GM12864 (cell line): ENCODE measurements around the gene CSNK1A1.
"Not testable (repeated sequence)": the region's sequence is repeated elsewhere in the genome, so short reads cannot be mapped to it uniquely, and the experiment has no call there.

Source experiments
- DNase-seq: peaks from one replicate; pipeline ENCODE4 v3.0.0-alpha.2; 2011; ENCODE audit warnings: low read depth
- H3K4me3 ChIP-seq: 2 replicates; pipeline ENCODE4 v1.5.1; 2011; ENCODE audit warnings: mild to moderate bottlenecking, low read depth, low read length, control low read depth
- TF ChIP-seq, protein P1 (sequence below): IDR thresholded peaks from 2 replicates; pipeline ENCODE4 v1.5.1; 2011; ENCODE audit warnings: low read depth, mild to moderate bottlenecking, moderate library complexity, low read length, control low read depth, inconsistent platforms; ENCODE audit errors: missing control alignments

The CSNK1A1 gene

DNA sequence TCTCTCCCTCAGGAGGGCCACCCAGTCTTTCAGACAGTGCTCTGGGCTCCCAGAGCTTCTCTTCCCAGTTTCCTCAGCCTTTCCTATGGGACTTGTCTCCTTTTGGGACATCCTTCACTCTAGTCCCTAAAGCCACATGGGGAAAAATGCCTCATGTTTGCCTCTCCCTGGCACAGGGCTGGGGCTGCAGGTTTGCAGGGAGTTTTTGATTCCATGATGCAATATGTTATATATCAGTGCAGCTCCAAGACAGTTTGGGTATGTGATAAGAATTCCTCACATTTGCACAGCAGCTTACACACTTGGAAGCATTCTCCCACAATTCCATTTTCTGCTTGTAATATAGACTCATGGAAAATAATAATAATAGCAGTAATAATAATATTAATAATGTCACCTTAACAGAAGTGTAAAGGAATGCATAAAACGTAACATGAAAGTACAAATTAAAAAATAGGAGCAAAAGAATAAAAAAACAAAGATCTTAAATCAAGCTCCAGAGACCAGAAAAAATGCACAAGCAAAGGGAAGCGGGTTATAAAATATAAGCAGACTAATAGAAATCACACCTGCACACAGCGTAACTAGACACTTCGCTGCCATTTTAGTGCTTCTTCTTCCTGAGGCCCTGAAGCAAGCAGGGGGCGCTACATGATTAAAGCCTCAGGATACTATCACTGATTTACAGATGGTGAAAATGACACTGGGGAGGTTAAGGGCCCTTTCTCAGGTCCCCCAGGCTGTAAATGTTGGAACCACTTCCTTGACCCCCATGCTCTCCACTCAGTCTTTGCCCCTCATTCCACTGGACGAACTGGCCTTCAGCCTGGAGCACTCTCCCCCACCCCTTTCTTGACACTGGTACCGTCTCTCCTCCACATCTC is 102.2 kb downstream of the CSNK1A1 start:
- H3K4me3 ChIP-seq = no peak overlapping the region
- TF ChIP-seq, protein P1, sequence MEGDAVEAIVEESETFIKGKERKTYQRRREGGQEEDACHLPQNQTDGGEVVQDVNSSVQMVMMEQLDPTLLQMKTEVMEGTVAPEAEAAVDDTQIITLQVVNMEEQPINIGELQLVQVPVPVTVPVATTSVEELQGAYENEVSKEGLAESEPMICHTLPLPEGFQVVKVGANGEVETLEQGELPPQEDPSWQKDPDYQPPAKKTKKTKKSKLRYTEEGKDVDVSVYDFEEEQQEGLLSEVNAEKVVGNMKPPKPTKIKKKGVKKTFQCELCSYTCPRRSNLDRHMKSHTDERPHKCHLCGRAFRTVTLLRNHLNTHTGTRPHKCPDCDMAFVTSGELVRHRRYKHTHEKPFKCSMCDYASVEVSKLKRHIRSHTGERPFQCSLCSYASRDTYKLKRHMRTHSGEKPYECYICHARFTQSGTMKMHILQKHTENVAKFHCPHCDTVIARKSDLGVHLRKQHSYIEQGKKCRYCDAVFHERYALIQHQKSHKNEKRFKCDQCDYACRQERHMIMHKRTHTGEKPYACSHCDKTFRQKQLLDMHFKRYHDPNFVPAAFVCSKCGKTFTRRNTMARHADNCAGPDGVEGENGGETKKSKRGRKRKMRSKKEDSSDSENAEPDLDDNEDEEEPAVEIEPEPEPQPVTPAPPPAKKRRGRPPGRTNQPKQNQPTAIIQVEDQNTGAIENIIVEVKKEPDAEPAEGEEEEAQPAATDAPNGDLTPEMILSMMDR = peak; percentile 24
- DNase-seq = no peak

DNA sequence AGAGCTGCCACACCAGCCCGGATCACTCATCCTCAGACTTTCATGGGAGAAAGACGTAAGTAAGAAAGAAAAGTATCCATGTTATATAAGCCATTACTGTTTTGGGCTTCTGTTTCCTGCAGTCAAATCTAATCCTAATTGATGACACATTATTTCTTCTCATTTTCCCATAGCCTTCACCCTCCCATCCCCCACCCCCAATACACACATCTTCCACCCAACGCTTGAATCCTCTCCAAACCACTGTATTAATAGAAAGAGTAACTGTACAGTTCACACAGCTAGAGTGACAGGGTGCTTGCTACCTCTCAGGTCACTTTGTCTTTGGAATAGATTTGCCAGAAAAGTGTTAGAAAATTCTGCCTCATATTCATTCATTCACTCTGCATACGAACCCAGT is 102.8 kb downstream of the CSNK1A1 start:
- DNase-seq = no peak
- H3K4me3 ChIP-seq = no peak overlapping the region
- TF ChIP-seq, protein P1 = no peak

DNA sequence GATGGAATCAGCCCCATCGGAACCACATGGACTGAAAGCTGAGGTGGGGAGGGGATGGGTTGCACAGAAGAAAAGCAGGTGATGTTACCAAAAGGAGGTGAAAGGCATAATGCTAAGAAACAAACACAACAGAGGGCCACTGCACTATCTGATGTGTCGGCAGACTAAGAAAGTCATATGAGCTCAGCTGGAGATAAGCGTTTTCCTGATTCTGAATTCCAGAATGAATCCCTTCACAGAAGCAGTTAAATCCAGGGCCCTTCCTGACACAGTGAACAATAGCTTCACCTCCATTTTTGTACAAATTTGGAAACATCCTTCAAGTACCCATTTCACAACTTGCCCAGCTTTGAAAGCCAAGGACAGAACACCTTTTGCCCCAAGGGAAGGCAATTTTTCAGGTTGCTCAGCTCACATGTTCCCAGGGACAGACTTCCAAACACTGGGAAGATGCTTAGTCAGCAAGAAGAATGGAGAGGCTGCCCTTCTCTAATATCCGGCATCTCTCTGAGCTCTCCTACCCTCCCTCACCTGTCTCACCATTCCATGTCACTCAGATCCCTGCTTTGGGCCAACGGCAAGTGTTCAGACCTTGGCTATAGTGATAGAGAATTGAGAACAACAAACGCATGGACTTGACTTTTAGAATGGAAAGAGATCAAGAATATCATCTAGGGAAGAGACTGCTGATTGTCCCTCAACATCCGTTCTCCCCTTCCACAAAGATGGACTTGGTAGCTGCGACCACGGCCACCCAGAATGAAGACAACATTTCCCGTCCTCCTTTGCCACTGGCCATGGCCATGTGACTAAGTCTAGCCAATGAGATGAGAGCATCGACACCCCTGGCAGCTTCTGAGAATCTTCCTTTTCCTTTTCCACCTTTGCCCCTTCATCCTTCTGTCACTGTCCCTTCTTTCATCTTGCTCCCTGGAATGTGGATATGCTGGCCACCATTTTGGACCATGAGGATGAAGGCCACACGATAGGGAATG is 103.6 kb downstream of the CSNK1A1 start:
- H3K4me3 ChIP-seq = no peak overlapping the region
- no peak for DNase-seq
- TF ChIP-seq, protein P1 = no peak

DNA sequence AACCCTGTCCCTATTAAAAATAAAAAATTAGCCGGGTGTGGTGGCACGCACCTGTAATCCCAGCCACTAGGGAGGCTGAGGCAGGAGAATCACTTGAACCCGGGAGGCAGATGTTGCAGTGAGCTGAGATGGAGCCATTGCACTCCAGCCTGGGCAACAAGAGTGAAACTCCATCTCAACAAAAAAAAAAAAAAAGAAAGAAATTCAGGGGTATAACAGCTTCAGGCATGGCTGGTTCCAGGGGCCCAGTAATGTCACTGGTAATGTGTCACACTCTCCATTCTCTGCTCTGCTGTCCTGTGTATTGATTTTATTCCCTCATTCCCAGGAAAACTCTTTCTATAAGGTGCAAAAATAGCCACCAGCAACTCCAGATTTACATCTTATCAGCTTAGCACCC is 104.4 kb downstream of the CSNK1A1 start:
- H3K4me3 ChIP-seq, DNase-seq: not testable (repeated sequence)

DNA sequence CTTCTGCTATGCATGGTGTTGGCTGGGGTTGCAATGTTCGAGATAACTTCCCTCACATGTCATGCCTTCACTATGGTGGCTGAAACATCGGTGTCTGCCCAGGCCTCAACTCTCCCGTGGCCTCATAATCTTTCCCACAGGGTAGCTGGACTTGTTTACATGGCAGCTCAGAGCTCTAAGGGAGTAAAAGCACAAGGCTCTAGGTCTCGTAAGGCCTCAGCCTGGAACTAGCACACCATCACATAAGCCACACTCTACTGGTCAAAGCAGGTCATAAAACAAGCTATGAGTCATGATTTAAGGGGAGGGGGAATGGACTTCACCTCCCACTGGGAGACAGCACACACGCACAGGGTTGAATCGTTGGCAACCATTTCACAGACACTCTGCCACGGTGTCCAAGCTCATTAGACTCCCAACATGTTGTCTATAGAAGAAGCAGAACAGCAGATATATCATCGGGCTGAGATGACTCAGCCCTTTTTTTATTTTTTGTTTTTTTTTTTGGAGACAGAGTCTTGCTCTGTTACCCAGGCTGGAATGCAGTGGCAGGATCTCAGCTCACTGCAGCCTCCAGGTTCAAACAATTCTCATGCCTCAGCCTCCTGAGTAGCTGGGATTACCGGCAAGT is 105.4 kb downstream of the CSNK1A1 start:
- no peak for DNase-seq
- TF ChIP-seq, protein P1 = no peak
- no peak overlapping the region for H3K4me3 ChIP-seq

DNA sequence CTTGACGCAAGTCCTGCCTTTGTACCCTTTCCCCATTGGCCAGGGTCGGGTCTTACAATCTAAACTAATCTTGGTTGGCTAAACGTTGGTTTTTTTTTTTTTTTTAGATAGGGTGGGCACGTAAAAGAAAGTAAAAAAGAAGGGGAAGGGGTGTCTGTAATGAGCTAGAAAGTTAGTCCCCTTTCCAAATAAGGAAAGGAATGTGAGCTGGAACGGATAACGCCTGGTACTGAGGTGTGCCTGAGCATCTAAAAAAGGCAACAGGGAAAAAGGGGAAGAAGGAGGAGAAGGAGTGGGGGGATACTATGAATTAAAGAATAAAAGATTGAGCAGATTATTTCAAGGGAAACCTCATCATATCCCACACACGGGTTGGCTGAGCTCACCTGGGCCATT is 105.9 kb downstream of the CSNK1A1 start:
- TF ChIP-seq, protein P1 = no peak
- no peak for DNase-seq
- H3K4me3 ChIP-seq = no peak overlapping the region

DNA sequence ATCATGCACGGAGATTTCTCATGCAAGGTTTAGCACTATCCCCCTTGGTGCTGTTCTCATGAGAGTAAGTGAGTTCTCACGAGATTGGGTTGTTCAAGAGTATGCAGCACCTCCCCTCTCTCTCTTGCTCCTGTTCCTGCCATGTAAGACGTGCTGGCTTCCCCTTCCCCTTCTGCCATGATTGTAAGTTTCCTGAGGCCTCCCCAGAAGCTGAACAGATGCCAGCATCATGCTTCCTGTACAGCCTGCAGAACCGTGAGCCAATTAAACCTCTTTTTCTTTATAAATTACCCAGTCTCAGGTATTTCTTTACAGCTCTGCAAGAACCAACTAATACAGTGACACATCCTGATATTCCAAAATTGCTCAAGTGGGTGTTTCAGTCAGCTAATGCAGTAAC is 106.8 kb downstream of the CSNK1A1 start:
- DNase-seq, H3K4me3 ChIP-seq: not testable (repeated sequence)
